Common myeloid progenitor, CD34-positive (primary cell): ENCODE data around the gene COL5A2.

Source experiments
- CTCF ChIA-PET: fragments of 350-600 bp; sonication (Branson Sonifier 250); formaldehyde crosslinking; loops from one replicate; lab custom pipeline; 2021; ENCODE audit warnings: antibody characterized with exemption; lab: Charles Lee
- POLR2A ChIA-PET: fragments of 350-600 bp; sonication (Branson Sonifier 250); formaldehyde crosslinking; loops from one replicate; lab custom pipeline; 2021; ENCODE audit warnings: antibody characterized with exemption; lab: Charles Lee
- DNase-seq, 3 donors: peaks; one replicate each; pipeline versions ENCODE4 v3.0.0 to v3.0.0-alpha.2; 2013
- H3K27ac ChIP-seq, 2 experiments: 1 replicate in 1 of 2; 2 replicates in 1 of 2; pipeline ENCODE4 v1.7.0; 2013; ENCODE audit warnings: inconsistent platforms in 2 of 2, low read length in 2 of 2, mild to moderate bottlenecking in 2 of 2, low read depth in 1 of 2, moderate library complexity in 1 of 2; ENCODE audit not compliant: severe bottlenecking in 2 of 2, insufficient read depth in 1 of 2, poor library complexity in 1 of 2
- H3K27me3 ChIP-seq, 5 experiments: replicated peaks in 2 of 5; 1 replicate in 3 of 5; 2 replicates in 2 of 5; pipeline versions ENCODE4 v1.6.1 to v1.7.0; 2013; ENCODE audit warnings: low read length in 4 of 5, mild to moderate bottlenecking in 2 of 5, moderate library complexity in 2 of 5, inconsistent platforms in 1 of 5; ENCODE audit not compliant: insufficient read depth in 5 of 5, control insufficient read depth in 4 of 5
- H3K36me3 ChIP-seq, 4 experiments: 1 replicate in 2 of 4; 2 replicates in 2 of 4; pipeline versions ENCODE4 v1.6.1 to v1.7.0; 2013; ENCODE audit warnings: low read length in 3 of 4, control low read depth in 1 of 4, mild to moderate bottlenecking in 1 of 4; ENCODE audit not compliant: control insufficient read depth in 4 of 4, insufficient read depth in 4 of 4
- H3K4me1 ChIP-seq, 4 experiments: 1 replicate in 3 of 4; 2 replicates in 1 of 4; pipeline versions ENCODE4 v1.6.1 to v1.7.1; 2013; ENCODE audit warnings: low read length in 3 of 4, mild to moderate bottlenecking in 3 of 4, control low read depth in 1 of 4, inconsistent platforms in 1 of 4, moderate library complexity in 1 of 4; ENCODE audit not compliant: control insufficient read depth in 4 of 4, insufficient read depth in 4 of 4; ENCODE audit errors: control extremely low read depth in 1 of 4
- H3K4me3 ChIP-seq, 7 experiments: 1 replicate in 4 of 7; 2 replicates in 3 of 7; pipeline versions ENCODE4 v1.5.1 to v1.7.0; 2013; ENCODE audit warnings: mild to moderate bottlenecking in 7 of 7, low read length in 6 of 7, moderate library complexity in 6 of 7, inconsistent platforms in 2 of 7, low read depth in 2 of 7, control low read depth in 1 of 7; ENCODE audit not compliant: insufficient read depth in 4 of 7, control insufficient read depth in 1 of 7; ENCODE audit errors: extremely low read depth in 1 of 7
- H3K9me3 ChIP-seq, 5 experiments: 1 replicate in 4 of 5; 2 replicates in 1 of 5; pipeline versions ENCODE4 v1.6.1 to v1.7.1; 2013; ENCODE audit warnings: low read length in 4 of 5, mild to moderate bottlenecking in 2 of 5, inconsistent platforms in 1 of 5, low read depth in 1 of 5, moderate library complexity in 1 of 5; ENCODE audit not compliant: control insufficient read depth in 4 of 5, insufficient read depth in 2 of 5; ENCODE audit errors: control extremely low read depth in 1 of 5
- WGBS: methylation state at CpG from one replicate; pipeline ENCODE4 v1.1.5; 2013; ENCODE audit not compliant: insufficient coverage; 5-methylcytosine and 5-hydroxymethylcytosine counted together

Gene COL5A2

GRCh38 chr2:189082376-189082975, 97.1 kb downstream of the COL5A2 start:
- WGBS: 90% methylated on average over 2 of the region's 3 CpGs
- no peaks in the 10 kb centered on the region for H3K27me3 ChIP-seq
- no peak for DNase-seq
- no peaks in the 10 kb centered on the region for H3K4me1 ChIP-seq
- no peaks in the 10 kb centered on the region for H3K36me3 ChIP-seq
- POLR2A ChIA-PET: interaction anchor here (0.6 kb wide), 1 partner anchor 49 kb away, joined by 4 read pairs; no protein-coding TSS in a partner anchor
- no peak overlapping the region for H3K4me3 ChIP-seq
- H3K9me3 ChIP-seq: peaks cover 0 to 2% (median 0%) of the 10 kb centered on the region in 5 experiments
- H3K27ac ChIP-seq: no peak overlapping the region
- CTCF ChIA-PET: interaction anchor here (0.5 kb wide), 1 partner anchor 58 kb away, joined by 3 read pairs; no protein-coding TSS in a partner anchor

DNA sequence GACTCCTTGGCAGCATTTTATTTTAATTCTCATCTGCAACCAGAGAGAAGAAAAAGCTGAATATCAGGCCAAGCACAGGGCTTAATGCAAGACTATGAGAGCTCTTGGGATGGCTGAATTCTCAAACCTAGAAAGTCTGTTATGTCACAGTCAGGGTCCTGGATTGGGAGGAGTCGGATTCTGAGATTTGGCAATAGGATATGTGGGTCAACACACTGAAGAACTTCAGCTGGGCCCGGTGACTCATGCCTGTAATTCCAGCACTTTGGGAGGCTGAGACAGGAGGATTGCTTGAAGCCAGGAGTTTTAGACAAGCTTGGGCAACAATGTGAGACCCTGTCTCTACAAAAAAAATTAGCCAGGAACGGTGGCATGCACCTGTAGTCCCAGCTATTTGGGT, 103.0 kb downstream of the COL5A2 start:
- ChIA-PET POLR2A (no interaction called here), CTCF (no interaction called here)
- 100% methylated on average over 2 of the region's 3 CpGs for WGBS

GRCh38 chr2:189076120-189076519, 103.4 kb downstream of the COL5A2 start:
- 97% methylated on average over 3 of the region's 3 CpGs for WGBS
- no peaks in the 10 kb centered on the region for H3K4me1 ChIP-seq
- H3K9me3 ChIP-seq: peaks cover 0 to 2% (median 0%) of the 10 kb centered on the region in 5 experiments
- no peaks in the 10 kb centered on the region for H3K36me3 ChIP-seq
- no peak for DNase-seq
- POLR2A ChIA-PET: no interaction called here
- H3K4me3 ChIP-seq: no peak overlapping the region
- CTCF ChIA-PET: interaction anchor here (0.7 kb wide), 1 partner anchor 18 kb away, joined by 3 read pairs; no protein-coding TSS in a partner anchor
- H3K27me3 ChIP-seq: no peaks in the 10 kb centered on the region
- H3K27ac ChIP-seq: no peak overlapping the region

More for the DNA sequence above, 103.0 kb downstream of the COL5A2 start:
- peaks cover 0 to 2% (median 0%) of the 10 kb centered on the region in 5 experiments for H3K9me3 ChIP-seq
- no peaks in the 10 kb centered on the region for H3K36me3 ChIP-seq
- no peaks in the 10 kb centered on the region for H3K27me3 ChIP-seq
- no peak overlapping the region for H3K27ac ChIP-seq
- H3K4me3 ChIP-seq: no peak overlapping the region
- no peak for DNase-seq
- H3K4me1 ChIP-seq: no peaks in the 10 kb centered on the region

DNA sequence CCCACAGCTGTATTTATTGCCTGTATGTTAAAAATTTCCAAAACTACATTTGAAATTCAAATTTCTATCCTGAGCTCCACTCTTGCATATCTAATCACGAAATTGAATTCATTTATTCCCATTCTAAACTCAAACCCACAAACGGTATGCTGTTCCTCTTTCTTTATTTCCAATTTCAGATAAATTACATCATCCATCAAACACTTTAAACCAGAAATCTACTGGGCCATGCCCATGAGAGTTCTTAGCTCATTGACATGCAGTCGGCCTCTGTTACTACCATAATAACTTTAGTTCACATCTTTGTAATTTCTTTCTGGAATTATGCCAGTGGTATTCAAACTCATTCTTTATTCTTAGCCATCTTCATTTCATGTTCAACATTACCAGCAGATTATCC, 105.1 kb downstream of the COL5A2 start:
- H3K4me3 ChIP-seq: no peak overlapping the region
- no peaks in the 10 kb centered on the region for H3K27me3 ChIP-seq
- H3K27ac ChIP-seq: no peak overlapping the region
- no peak for DNase-seq
- no peaks in the 10 kb centered on the region for H3K4me1 ChIP-seq
- H3K9me3 ChIP-seq: peaks cover 0 to 2% (median 0%) of the 10 kb centered on the region in 5 experiments
- WGBS: 96% methylated on average over 2 of the region's 3 CpGs
- POLR2A ChIA-PET: no interaction called here
- H3K36me3 ChIP-seq: no peaks in the 10 kb centered on the region
- CTCF ChIA-PET: no interaction called here

DNA sequence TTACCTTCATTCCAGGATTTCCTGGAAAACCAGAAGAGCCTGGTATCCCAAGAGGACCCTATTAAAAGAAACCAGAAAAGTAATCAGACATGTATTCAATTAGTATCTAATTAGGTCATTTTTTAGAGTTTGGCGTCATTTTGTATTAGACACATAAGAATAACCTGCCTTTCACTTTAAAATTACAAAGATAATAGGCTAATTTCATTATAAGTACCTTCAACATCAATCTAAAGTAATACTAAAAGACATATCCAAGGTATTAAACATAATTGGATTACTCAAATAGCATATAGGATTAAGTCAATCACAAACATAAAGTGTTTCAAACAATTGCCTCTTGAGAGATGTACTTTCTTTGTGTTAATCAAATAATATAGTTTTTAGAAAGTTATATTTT, 107.5 kb downstream of the COL5A2 start:
- Histone ChIP-seq H3K9me3 (no peaks in the 10 kb centered on the region), H3K36me3 (no peaks in the 10 kb centered on the region), H3K4me1 (no peaks in the 10 kb centered on the region), H3K27ac (no peak overlapping the region), H3K27me3 (no peaks in the 10 kb centered on the region), H3K4me3 (no peak overlapping the region)
- WGBS: no CpG with 5 or more reads among the region's 1 CpG
- ChIA-PET CTCF (no interaction called here), POLR2A (no interaction called here)
- DNase-seq: no peak

GRCh38 chr2:189069855-189070619, 109.5 kb downstream of the COL5A2 start:
- ChIA-PET CTCF (no interaction called here), POLR2A (no interaction called here)
- Histone ChIP-seq H3K4me3 (no peak overlapping the region), H3K4me1 (no peaks in the 10 kb centered on the region), H3K27me3 (no peaks in the 10 kb centered on the region), H3K27ac (no peak overlapping the region), H3K9me3 (no peaks in the 10 kb centered on the region), H3K36me3 (no peaks in the 10 kb centered on the region)
- no peak for DNase-seq

DNA sequence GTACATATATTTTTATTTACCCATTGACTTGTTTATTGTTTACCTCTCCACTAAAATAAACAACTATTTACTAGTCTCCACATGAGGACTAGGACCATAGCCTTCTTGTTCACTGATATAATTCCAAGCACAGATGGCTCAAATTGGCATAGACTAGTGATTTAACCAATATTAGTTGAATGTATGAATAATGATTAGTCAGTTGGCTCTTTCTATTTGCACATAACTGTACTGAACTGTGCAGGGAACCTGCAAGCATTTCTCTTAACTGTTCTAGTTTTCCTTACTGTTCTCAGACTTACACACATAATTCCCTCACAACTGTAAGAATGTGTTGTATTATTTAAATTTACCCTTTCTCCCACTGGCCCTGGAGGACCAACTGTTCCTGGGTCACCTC, 113.5 kb downstream of the COL5A2 start:
- H3K4me1 ChIP-seq: no peaks in the 10 kb centered on the region
- H3K4me3 ChIP-seq: no peak overlapping the region
- no peaks in the 10 kb centered on the region for H3K36me3 ChIP-seq
- DNase-seq: no peak
- no peaks in the 10 kb centered on the region for H3K27me3 ChIP-seq
- H3K9me3 ChIP-seq: no peaks in the 10 kb centered on the region
- POLR2A ChIA-PET: no interaction called here
- H3K27ac ChIP-seq: no peak overlapping the region
- CTCF ChIA-PET: interaction anchor here (0.8 kb wide), 1 partner anchor 20 kb away, joined by 3 read pairs; no protein-coding TSS in a partner anchor
